ENCODE data around the gene SCN2B.

SCN2B gene

GRCh38 chr11:118210323-118210722 lies 33.9 kb upstream of the SCN2B start:
- TF ChIP-seq POU2F2 (IDR thresholded peaks at IDR 0.05; ENCODE audit: low read depth, low read length), result no peak
- no peak for TF ChIP-seq POLR2A (IDR thresholded peaks at IDR 0.05; ENCODE audit: low read depth, low read length)
- TF ChIP-seq TAF1 (IDR thresholded peaks at IDR 0.05; ENCODE audit: low read depth, low read length), result no peak
- no peak for TF ChIP-seq POLR2AphosphoS5 (IDR thresholded peaks at IDR 0.05; ENCODE audit: low read depth, low read length)
- no peak for TF ChIP-seq SPI1 (IDR thresholded peaks at IDR 0.05; ENCODE audit: low read depth, low read length)
- TF ChIP-seq PAX5 (IDR thresholded peaks at IDR 0.05; ENCODE audit: insufficient read depth, low read length, severe bottlenecking), result no peak
- DNase-seq (ENCODE audit: insufficient read length, low spot score) (no peak), FAIRE-seq (no peak)

- DNase-seq (ENCODE audit: insufficient read length, low spot score), result no peak
- no peak for FAIRE-seq
- TF ChIP-seq POLR2AphosphoS5 (IDR thresholded peaks at IDR 0.05; ENCODE audit: low read depth, low read length) (no peak), SPI1 (IDR thresholded peaks at IDR 0.05; ENCODE audit: low read depth, low read length) (no peak), PAX5 (IDR thresholded peaks at IDR 0.05; ENCODE audit: insufficient read depth, low read length, severe bottlenecking) (no peak), POU2F2 (IDR thresholded peaks at IDR 0.05; ENCODE audit: low read depth, low read length) (no peak), TAF1 (IDR thresholded peaks at IDR 0.05; ENCODE audit: low read depth, low read length) (no peak), POLR2A (IDR thresholded peaks at IDR 0.05; ENCODE audit: low read depth, low read length) (no peak)
Observed at GRCh38 chr11:118209033-118209432, 32.6 kb upstream of the SCN2B start.

- no peak for TF ChIP-seq TAF1 (IDR thresholded peaks at IDR 0.05; ENCODE audit: low read depth, low read length)
- no peak for TF ChIP-seq SPI1 (IDR thresholded peaks at IDR 0.05; ENCODE audit: low read depth, low read length)
- no peak for TF ChIP-seq PAX5 (IDR thresholded peaks at IDR 0.05; ENCODE audit: insufficient read depth, low read length, severe bottlenecking)
- no peak for TF ChIP-seq POLR2A (IDR thresholded peaks at IDR 0.05; ENCODE audit: low read depth, low read length)
- no peak for TF ChIP-seq POLR2AphosphoS5 (IDR thresholded peaks at IDR 0.05; ENCODE audit: low read depth, low read length)
- no peak for TF ChIP-seq POU2F2 (IDR thresholded peaks at IDR 0.05; ENCODE audit: low read depth, low read length)
- FAIRE-seq (no peak), DNase-seq (ENCODE audit: insufficient read length, low spot score) (no peak)
Observed at GRCh38 chr11:118207079-118207478, 30.6 kb upstream of the SCN2B start.

DNA sequence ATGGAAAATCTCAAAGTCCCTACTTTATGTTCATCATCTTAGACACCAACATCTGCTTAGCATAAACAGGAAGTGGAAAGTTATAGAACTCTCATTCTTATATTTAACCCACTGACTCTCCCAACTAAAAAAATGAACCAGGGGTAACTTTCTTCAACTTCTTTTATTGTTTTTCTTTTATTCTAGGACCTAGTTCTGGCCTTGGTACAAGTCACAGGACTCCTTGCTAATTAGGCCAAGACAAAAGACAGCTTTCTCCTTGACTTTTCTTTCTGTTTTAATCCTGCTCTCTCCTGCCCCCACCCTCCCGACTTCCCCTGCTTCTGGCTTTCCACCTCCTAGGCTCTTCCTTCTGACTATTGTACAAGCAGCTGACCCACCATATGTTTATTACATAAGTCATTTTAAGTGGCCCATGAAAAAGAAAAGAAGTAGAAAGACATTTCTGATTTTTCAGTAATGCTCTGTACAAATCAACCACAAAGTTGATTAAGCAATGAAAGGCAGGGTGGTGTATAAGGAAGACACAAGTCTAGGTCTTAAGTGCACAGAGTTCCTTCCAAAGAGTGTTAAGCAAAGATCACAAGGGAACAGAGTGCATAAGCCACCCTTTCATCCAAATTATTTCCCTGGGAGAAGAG lies 30.1 kb upstream of the SCN2B start:
- FAIRE-seq (peak; percentile 52), DNase-seq (ENCODE audit: insufficient read length, low spot score) (no peak)
- TF ChIP-seq POU2F2 (IDR thresholded peaks at IDR 0.05; ENCODE audit: low read depth, low read length), result no peak
- TF ChIP-seq SPI1 (IDR thresholded peaks at IDR 0.05; ENCODE audit: low read depth, low read length), result peak; percentile 75

DNA sequence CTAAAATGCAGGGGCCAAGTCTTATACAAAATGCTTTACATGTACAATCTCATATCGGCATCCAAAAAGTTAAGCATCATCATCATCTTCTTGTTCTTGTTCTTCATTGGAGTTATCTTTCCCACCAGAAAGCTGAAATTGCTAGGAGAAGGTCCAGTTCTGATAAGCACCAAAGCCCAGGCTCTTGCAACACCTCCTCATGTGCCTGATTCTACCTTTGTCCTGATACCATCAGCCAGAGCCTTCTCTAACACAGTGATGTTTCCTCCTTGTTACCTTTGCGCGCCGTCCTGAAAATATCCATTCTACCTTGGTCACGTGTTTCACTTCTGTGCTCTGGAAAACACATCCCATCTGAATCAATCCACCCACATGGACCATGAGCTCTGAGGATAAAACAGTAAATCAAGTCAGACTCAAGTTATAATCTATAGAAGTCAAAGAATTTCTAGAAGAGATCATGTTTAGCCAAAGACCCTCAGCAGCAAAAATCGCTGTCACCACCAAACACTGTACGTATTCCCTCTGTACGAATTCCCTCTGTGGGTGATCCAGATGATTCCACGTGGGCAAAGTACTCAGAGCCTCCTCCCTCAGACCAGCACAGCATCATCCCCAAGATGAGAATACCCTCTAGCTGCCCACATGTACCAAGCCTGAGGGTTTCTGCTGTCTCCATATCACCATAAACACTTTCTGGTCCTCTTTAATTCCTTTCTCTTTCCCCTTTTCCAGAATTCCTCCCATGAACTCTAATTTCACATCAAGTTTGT lies 29.4 kb upstream of the SCN2B start:
- FAIRE-seq (peak; percentile 28), DNase-seq (ENCODE audit: insufficient read length, low spot score) (no peak)
- TF ChIP-seq PAX5 (IDR thresholded peaks at IDR 0.05; ENCODE audit: insufficient read depth, low read length, severe bottlenecking), result no peak
- TF ChIP-seq POU2F2 (IDR thresholded peaks at IDR 0.05; ENCODE audit: low read depth, low read length), result no peak
- no peak for TF ChIP-seq POLR2A (IDR thresholded peaks at IDR 0.05; ENCODE audit: low read depth, low read length)
- TF ChIP-seq TAF1 (IDR thresholded peaks at IDR 0.05; ENCODE audit: low read depth, low read length), result no peak
- TF ChIP-seq SPI1 (IDR thresholded peaks at IDR 0.05; ENCODE audit: low read depth, low read length), result no peak
- TF ChIP-seq POLR2AphosphoS5 (IDR thresholded peaks at IDR 0.05; ENCODE audit: low read depth, low read length), result no peak

DNA sequence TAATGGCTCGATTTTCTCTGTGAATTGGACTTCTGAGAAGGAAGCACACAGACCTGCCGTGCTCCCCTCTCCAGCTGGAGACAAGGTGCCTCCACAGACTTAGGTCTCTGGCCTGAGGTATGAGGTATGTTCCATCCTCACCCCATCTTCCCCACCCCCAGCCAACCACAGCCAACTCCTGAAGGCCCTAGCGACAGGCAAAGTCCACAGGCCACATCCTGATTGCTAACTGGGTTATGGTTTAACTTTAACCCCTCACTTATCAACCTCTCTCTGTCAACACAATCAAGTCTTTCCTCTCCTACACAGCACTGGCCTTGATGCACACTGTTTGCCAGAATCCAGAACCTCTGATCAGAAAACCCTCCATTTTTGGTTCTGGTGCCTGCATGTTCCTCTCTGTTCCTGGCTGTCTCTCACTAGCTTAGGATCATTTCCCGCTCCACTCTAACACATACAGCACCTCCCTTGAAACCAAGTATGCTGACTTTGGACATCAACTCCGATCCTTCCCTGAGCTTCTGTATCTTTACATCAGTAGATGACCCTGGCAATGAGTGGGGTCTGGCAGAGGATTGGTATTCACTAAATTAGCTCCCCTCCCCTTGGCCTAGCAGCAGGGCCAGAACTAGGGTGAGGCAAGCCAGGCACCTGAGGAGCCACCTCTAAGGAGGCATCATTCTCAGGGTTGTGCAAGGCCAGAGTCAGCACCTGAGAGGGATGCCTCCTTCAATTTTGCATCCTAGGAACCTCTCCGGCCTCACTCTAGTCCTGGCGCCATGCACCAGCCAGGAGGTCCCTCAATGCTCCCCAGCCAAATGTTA lies 26.4 kb upstream of the SCN2B start:
- DNase-seq (ENCODE audit: insufficient read length, low spot score) (no peak), FAIRE-seq (peak; percentile 55)
- TF ChIP-seq POU2F2 (IDR thresholded peaks at IDR 0.05; ENCODE audit: low read depth, low read length), result no peak
- TF ChIP-seq POLR2AphosphoS5 (IDR thresholded peaks at IDR 0.05; ENCODE audit: low read depth, low read length), result no peak
- TF ChIP-seq TAF1 (IDR thresholded peaks at IDR 0.05; ENCODE audit: low read depth, low read length), result no peak
- TF ChIP-seq PAX5 (IDR thresholded peaks at IDR 0.05; ENCODE audit: insufficient read depth, low read length, severe bottlenecking), result no peak
- no peak for TF ChIP-seq POLR2A (IDR thresholded peaks at IDR 0.05; ENCODE audit: low read depth, low read length)
- TF ChIP-seq SPI1 (IDR thresholded peaks at IDR 0.05; ENCODE audit: low read depth, low read length), result no peak

GRCh38 chr11:118201966-118202365 lies 25.5 kb upstream of the SCN2B start:
- DNase-seq (ENCODE audit: insufficient read length, low spot score) (no peak), FAIRE-seq (no peak)
- TF ChIP-seq SPI1 (IDR thresholded peaks at IDR 0.05; ENCODE audit: low read depth, low read length) (no peak), POLR2A (IDR thresholded peaks at IDR 0.05; ENCODE audit: low read depth, low read length) (no peak)

DNA sequence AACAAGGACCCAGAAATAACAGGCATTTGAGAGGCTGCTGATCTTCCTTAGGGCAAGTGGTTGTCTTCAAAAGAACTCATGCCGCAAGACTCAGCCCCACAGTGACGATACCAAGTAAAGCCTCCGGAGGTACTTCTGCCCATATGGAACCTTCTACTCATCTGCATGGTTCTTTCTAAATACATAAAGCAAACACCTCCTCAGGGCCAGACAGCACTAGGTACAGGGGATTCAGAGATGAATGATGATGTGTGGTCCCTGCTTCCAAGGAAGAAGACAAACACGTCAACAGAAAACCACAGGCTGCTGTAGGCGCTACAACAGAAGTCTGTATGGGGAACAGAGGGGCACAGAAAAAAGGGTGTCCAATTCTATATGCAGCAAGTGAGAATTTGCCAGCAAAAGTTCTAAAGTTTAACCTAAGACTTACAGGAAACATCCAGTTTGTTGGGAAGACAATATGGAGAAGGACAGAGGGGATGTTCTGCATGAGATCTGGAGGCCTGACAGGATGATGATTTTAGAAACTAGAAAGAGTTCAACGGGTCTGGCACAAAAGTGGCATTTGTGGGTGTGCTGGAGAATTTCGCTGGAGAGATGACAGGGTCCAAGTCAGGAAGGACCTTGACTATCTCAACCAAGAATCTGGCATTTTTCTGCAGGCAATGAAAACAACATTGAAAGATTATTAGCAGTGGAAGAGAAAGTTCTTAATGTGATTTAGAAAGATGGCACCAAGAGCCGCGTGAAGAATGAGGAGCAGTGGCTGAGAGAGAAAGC lies 24.7 kb upstream of the SCN2B start:
- DNase-seq (ENCODE audit: insufficient read length, low spot score), result no peak
- no peak for TF ChIP-seq PAX5 (IDR thresholded peaks at IDR 0.05; ENCODE audit: insufficient read depth, low read length, severe bottlenecking)
- no peak for TF ChIP-seq POLR2A (IDR thresholded peaks at IDR 0.05; ENCODE audit: low read depth, low read length)
- no peak for TF ChIP-seq TAF1 (IDR thresholded peaks at IDR 0.05; ENCODE audit: low read depth, low read length)
- TF ChIP-seq POU2F2 (IDR thresholded peaks at IDR 0.05; ENCODE audit: low read depth, low read length), result no peak
- TF ChIP-seq POLR2AphosphoS5 (IDR thresholded peaks at IDR 0.05; ENCODE audit: low read depth, low read length), result no peak
- TF ChIP-seq SPI1 (IDR thresholded peaks at IDR 0.05; ENCODE audit: low read depth, low read length), result no peak
- no peak for FAIRE-seq

GRCh38 chr11:118200497-118200896 lies 24.1 kb upstream of the SCN2B start:
- TF ChIP-seq SPI1 (IDR thresholded peaks at IDR 0.05; ENCODE audit: low read depth, low read length) (no peak), POLR2A (IDR thresholded peaks at IDR 0.05; ENCODE audit: low read depth, low read length) (no peak), POLR2AphosphoS5 (IDR thresholded peaks at IDR 0.05; ENCODE audit: low read depth, low read length) (no peak), POU2F2 (IDR thresholded peaks at IDR 0.05; ENCODE audit: low read depth, low read length) (no peak), TAF1 (IDR thresholded peaks at IDR 0.05; ENCODE audit: low read depth, low read length) (no peak), PAX5 (IDR thresholded peaks at IDR 0.05; ENCODE audit: insufficient read depth, low read length, severe bottlenecking) (no peak)
- FAIRE-seq (no peak), DNase-seq (ENCODE audit: insufficient read length, low spot score) (no peak)
